Measurements from ENCODE around the gene MCF2L. TPM values are rescaled to one million over a fixed set of nuclear protein-coding genes. Genes with fewer than 3 reads are reported as not detected.

The MCF2L gene
- total RNA-seq, 1 donor from 2014 or later, result 69.7 TPM

- no peak overlapping the region for H3K27ac ChIP-seq
- H3K4me3 ChIP-seq, result no peak overlapping the region
- ATAC-seq (no peak), DNase-seq (no peak)
- no peaks in the 10 kb centered on the region for H3K9me3 ChIP-seq
- peaks cover 8% of the 10 kb centered on the region for H3K4me1 ChIP-seq
- TF ChIP-seq CTCF (IDR thresholded peaks at IDR 0.05), result no peak
- peaks cover 5% of the 10 kb centered on the region for H3K27me3 ChIP-seq
- intact Hi-C loops (cut with DNase I), result no loop called here
- H3K36me3 ChIP-seq, result no peaks in the 10 kb centered on the region
Observed at GRCh38 chr13:113005997-113006396, 37.0 kb downstream of the MCF2L start.

- ATAC-seq, result no peak
- Histone ChIP-seq H3K27me3 (no peaks in the 10 kb centered on the region), H3K36me3 (no peaks in the 10 kb centered on the region), H3K4me1 (peaks cover 1% of the 10 kb centered on the region), H3K9me3 (no peaks in the 10 kb centered on the region), H3K4me3 (no peak overlapping the region), H3K27ac (no peak overlapping the region)
- DNase-seq, result no peak
- intact Hi-C loops (cut with DNase I), result no loop called here
- no peak for TF ChIP-seq CTCF (IDR thresholded peaks at IDR 0.05)
Observed at GRCh38 chr13:113006660-113007059, 37.6 kb downstream of the MCF2L start.

- no peak for DNase-seq
- H3K27ac ChIP-seq, result no peak overlapping the region
- intact Hi-C loops (cut with DNase I), result no loop called here
- no peaks in the 10 kb centered on the region for H3K27me3 ChIP-seq
- H3K36me3 ChIP-seq, result no peaks in the 10 kb centered on the region
- no peaks in the 10 kb centered on the region for H3K4me1 ChIP-seq
- H3K4me3 ChIP-seq, result no peak overlapping the region
- no peak for TF ChIP-seq CTCF (IDR thresholded peaks at IDR 0.05)
- ATAC-seq, result no peak
- H3K9me3 ChIP-seq, result no peaks in the 10 kb centered on the region
Observed at GRCh38 chr13:113008851-113009250, 39.8 kb downstream of the MCF2L start.

- Histone ChIP-seq H3K27ac (no peak overlapping the region), H3K4me3 (no peak overlapping the region), H3K4me1 (no peaks in the 10 kb centered on the region), H3K36me3 (no peaks in the 10 kb centered on the region), H3K9me3 (no peaks in the 10 kb centered on the region), H3K27me3 (no peaks in the 10 kb centered on the region)
- intact Hi-C loops (cut with DNase I), result no loop called here
- ATAC-seq, result no peak
- DNase-seq, result no peak
- no peak for TF ChIP-seq CTCF (IDR thresholded peaks at IDR 0.05)
Observed at GRCh38 chr13:113009743-113010509, 40.9 kb downstream of the MCF2L start.

GRCh38 chr13:113010510-113010865, 41.5 kb downstream of the MCF2L start:
- no peak for TF ChIP-seq CTCF (IDR thresholded peaks at IDR 0.05)
- Histone ChIP-seq H3K27ac (no peak overlapping the region), H3K9me3 (no peaks in the 10 kb centered on the region), H3K4me1 (no peaks in the 10 kb centered on the region), H3K4me3 (no peak overlapping the region), H3K27me3 (no peaks in the 10 kb centered on the region), H3K36me3 (no peaks in the 10 kb centered on the region)
- intact Hi-C loops (cut with DNase I), result no loop called here
- ATAC-seq, result no peak
- no peak for DNase-seq

GRCh38 chr13:113013303-113013702, 44.3 kb downstream of the MCF2L start:
- Histone ChIP-seq H3K27me3 (no peaks in the 10 kb centered on the region), H3K9me3 (no peaks in the 10 kb centered on the region), H3K4me1 (no peaks in the 10 kb centered on the region), H3K27ac (no peak overlapping the region), H3K36me3 (no peaks in the 10 kb centered on the region), H3K4me3 (no peak overlapping the region)
- TF ChIP-seq CTCF (IDR thresholded peaks at IDR 0.05), result no peak
- intact Hi-C loops (cut with DNase I), result no loop called here
- no peak for ATAC-seq
- DNase-seq, result no peak
